H1 (cell line): Measurements from ENCODE around the gene DNAH1. TPM values are rescaled to one million over a fixed set of nuclear protein-coding genes. Genes with fewer than 3 reads are reported as not detected.

Experiments
- CTCF ChIA-PET: fragments of 300-600 bp; sonication (Branson Sonifier 250); formaldehyde crosslinking; loops from one replicate; lab custom pipeline; 2021; ENCODE audit not compliant: partially characterized antibody; lab: Charles Lee
- POLR2A ChIA-PET: fragments of 300-600 bp; sonication (Branson Sonifier 250); formaldehyde crosslinking; loops from one replicate; lab custom pipeline; 2021; ENCODE audit warnings: inconsistent platforms; ENCODE audit not compliant: partially characterized antibody; lab: Charles Lee
- DNase-seq, 2 experiments: peaks; one replicate each; pipeline versions ENCODE4 v3.0.0 to v3.0.0-alpha.2; 2010 to 2022; ENCODE audit warnings: low spot score in 2 of 2, low read depth in 1 of 2, mixed read lengths in 1 of 2
- FAIRE-seq: peaks from 2 replicates; lab custom pipeline; 2011; peaks lifted over from hg19 to GRCh38; lab: Jason Lieb, UNC
- H2AFZ ChIP-seq: 2 replicates; pipeline ENCODE4 v1.8.1; 2012; ENCODE audit warnings: low read length, inconsistent platforms
- H2AK5ac ChIP-seq: 2 replicates; pipeline ENCODE4 v1.6.1; 2013; ENCODE audit warnings: low read depth, low read length
- H2BK120ac ChIP-seq: replicated peaks from 2 replicates; pipeline ENCODE3; 2013; ENCODE audit warnings: low read depth, low read length, inconsistent platforms
- H2BK12ac ChIP-seq: 2 replicates; pipeline ENCODE4 v1.6.1; 2013; ENCODE audit warnings: low read depth, low read length
- H2BK15ac ChIP-seq: 2 replicates; pipeline ENCODE4 v1.6.1; 2013; ENCODE audit warnings: low read length
- H2BK20ac ChIP-seq: 2 replicates; pipeline ENCODE4 v1.6.1; 2013; ENCODE audit warnings: low read length
- H2BK5ac ChIP-seq: 2 replicates; pipeline ENCODE4 v1.6.1; 2013; ENCODE audit warnings: low read depth, low read length
- H3K14ac ChIP-seq: 2 replicates; pipeline ENCODE4 v1.6.1; 2013; ENCODE audit warnings: inconsistent platforms; ENCODE audit not compliant: insufficient read length
- H3K18ac ChIP-seq: 2 replicates; pipeline ENCODE4 v1.6.1; 2013; ENCODE audit warnings: low read length; ENCODE audit errors: extremely low read depth
- H3K23ac ChIP-seq: 2 replicates; pipeline ENCODE4 v1.6.1; 2013; ENCODE audit warnings: inconsistent platforms; ENCODE audit not compliant: insufficient read length
- H3K23me2 ChIP-seq: 2 replicates; pipeline ENCODE4 v1.6.1; 2013; ENCODE audit warnings: low read depth, low read length
- H3K27ac ChIP-seq: 2 replicates; pipeline ENCODE4 v1.6.1; 2011; ENCODE audit warnings: low read depth, low read length, inconsistent platforms
- H3K27me3 ChIP-seq, 4 experiments: replicated peaks in 1 of 4; 1 replicate in 1 of 4; 2 replicates in 3 of 4; pipeline versions ENCODE4 v1.6.1 to v1.8.1; 2011 to 2013; ENCODE audit warnings: low read length in 3 of 4, mild to moderate bottlenecking in 3 of 4, inconsistent platforms in 2 of 4, mixed read lengths in 2 of 4, moderate library complexity in 1 of 4; ENCODE audit not compliant: control insufficient read depth in 3 of 4, insufficient read depth in 3 of 4; ENCODE audit errors: extremely low read depth in 1 of 4
- H3K36me3 ChIP-seq, 4 experiments: 2 replicates each; pipeline versions ENCODE4 v1.6.1 to v1.8.1; 2011 to 2013; ENCODE audit warnings: mild to moderate bottlenecking in 4 of 4, low read length in 3 of 4, moderate library complexity in 2 of 4, control low read depth in 1 of 4, inconsistent platforms in 1 of 4; ENCODE audit not compliant: insufficient read depth in 4 of 4, control insufficient read depth in 2 of 4
- H3K4ac ChIP-seq: replicated peaks from 2 replicates; pipeline ENCODE3; 2013; ENCODE audit warnings: low read length, low read depth, mixed read lengths, inconsistent platforms; ENCODE audit not compliant: insufficient read length
- H3K4me1 ChIP-seq, 4 experiments: replicated peaks in 1 of 4; 1 replicate in 1 of 4; 2 replicates in 3 of 4; pipeline versions ENCODE4 v1.6.1 to v1.8.1; 2011 to 2013; ENCODE audit warnings: low read length in 3 of 4, inconsistent platforms in 2 of 4, mixed read lengths in 1 of 4; ENCODE audit not compliant: insufficient read depth in 4 of 4, control insufficient read depth in 3 of 4
- H3K4me2 ChIP-seq, 2 experiments: 2 replicates each; pipeline versions ENCODE4 v1.6.1 to v1.8.1; 2011 to 2013; ENCODE audit warnings: low read depth in 2 of 2, low read length in 2 of 2, control low read depth in 1 of 2, inconsistent platforms in 1 of 2, mild to moderate bottlenecking in 1 of 2; ENCODE audit not compliant: insufficient read depth in 1 of 2
- H3K4me3 ChIP-seq, 4 experiments: fragments of 200-600, 300-600 bp in 1 of 4; sonication (generic), shearing (Covaris generic), sonication (Bioruptor Twin) in 1 of 4; 2 replicates each; pipeline versions ENCODE4 v1.5.1 to v1.8.1; 2011 to 2016; ENCODE audit warnings: low read length in 4 of 4, low read depth in 3 of 4, control low read depth in 2 of 4, inconsistent platforms in 2 of 4, mild to moderate bottlenecking in 2 of 4, mixed read lengths in 1 of 4, moderate library complexity in 1 of 4; ENCODE audit not compliant: insufficient read depth in 2 of 4; ENCODE audit errors: extremely low read depth in 1 of 4
- H3K56ac ChIP-seq: replicated peaks from 2 replicates; pipeline ENCODE3; 2013; ENCODE audit warnings: low read depth, mild to moderate bottlenecking, mixed read lengths, low read length, inconsistent platforms; ENCODE audit not compliant: insufficient read length
- H3K79me1 ChIP-seq: 2 replicates; pipeline ENCODE4 v1.6.1; 2013; ENCODE audit warnings: low read depth, low read length, control low read depth
- H3K79me2 ChIP-seq, 2 experiments: 2 replicates each; pipeline versions ENCODE4 v1.6.1 to v1.8.1; 2012 to 2013; ENCODE audit warnings: low read length in 2 of 2, mild to moderate bottlenecking in 2 of 2, inconsistent platforms in 1 of 2; ENCODE audit not compliant: insufficient read depth in 2 of 2, control insufficient read depth in 1 of 2
- H3K9ac ChIP-seq, 4 experiments: replicated peaks in 1 of 4; 1 replicate in 1 of 4; 2 replicates in 3 of 4; pipeline versions ENCODE4 v1.6.1 to v1.8.1; 2011 to 2013; ENCODE audit warnings: low read depth in 3 of 4, low read length in 3 of 4, control low read depth in 2 of 4, mild to moderate bottlenecking in 2 of 4, moderate library complexity in 2 of 4, inconsistent platforms in 1 of 4; ENCODE audit errors: extremely low read depth in 1 of 4
- H3K9me3 ChIP-seq, 2 experiments: 2 replicates each; pipeline versions ENCODE4 v1.6.1 to v1.8.1; 2012 to 2013; ENCODE audit warnings: mild to moderate bottlenecking in 2 of 2, moderate library complexity in 2 of 2, control low read depth in 1 of 2, inconsistent platforms in 1 of 2, low read depth in 1 of 2, low read length in 1 of 2, mixed read lengths in 1 of 2; ENCODE audit not compliant: insufficient read depth in 2 of 2
- H4K20me1 ChIP-seq, 2 experiments: replicated peaks in 1 of 2; 2 replicates each; pipeline versions ENCODE3 to v1.8.1; 2011 to 2013; ENCODE audit warnings: inconsistent platforms in 2 of 2, low read length in 2 of 2, mild to moderate bottlenecking in 1 of 2; ENCODE audit not compliant: insufficient read depth in 2 of 2, control insufficient read depth in 1 of 2
- H4K5ac ChIP-seq: 2 replicates; pipeline ENCODE4 v1.6.1; 2013; ENCODE audit warnings: low read length, low read depth, mixed read lengths, inconsistent platforms; ENCODE audit not compliant: insufficient read length
- H4K8ac ChIP-seq: 2 replicates; pipeline ENCODE4 v1.8.0; 2013; ENCODE audit warnings: mild to moderate bottlenecking, moderate library complexity, low read length, inconsistent platforms; ENCODE audit not compliant: insufficient read depth; ENCODE audit errors: extremely low read depth
- H4K91ac ChIP-seq: replicated peaks from 2 replicates; pipeline ENCODE3; 2013; ENCODE audit warnings: low read length, mixed read lengths, inconsistent platforms; ENCODE audit not compliant: insufficient read length
- ATF3 ChIP-seq: IDR thresholded peaks from 2 replicates; pipeline ENCODE4 v1.6.1; 2011; ENCODE audit warnings: low read depth, mild to moderate bottlenecking, low read length; ENCODE audit not compliant: insufficient read depth
- POLR2A ChIP-seq, 2 experiments: IDR thresholded peaks; 1 replicate in 1 of 2; 2 replicates in 1 of 2; pipeline ENCODE4 v1.6.1; 2011; ENCODE audit warnings: low read depth in 2 of 2, low read length in 2 of 2, mild to moderate bottlenecking in 2 of 2; ENCODE audit errors: control extremely low read depth in 1 of 2
- TEAD4 ChIP-seq: IDR thresholded peaks from 2 replicates; pipeline ENCODE4 v1.6.1; 2012; ENCODE audit warnings: low read depth, low read length, inconsistent platforms, mixed read lengths
- WGBS, 2 experiments: shearing (Covaris generic) in 1 of 2; methylation state at CpG; one replicate each; pipeline versions ENCODE4 v1.1.6 to v1.1.7; 2013 to 2015; ENCODE audit warnings: low lambda C conversion rate in 2 of 2, mixed read lengths in 2 of 2, inconsistent platforms in 1 of 2, low coverage in 1 of 2, missing lambda C conversion rate in 1 of 2; ENCODE audit not compliant: insufficient replicate concordance in 2 of 2, insufficient coverage in 1 of 2, insufficient read length in 1 of 2; ENCODE audit errors: extremely low coverage in 1 of 2, missing lambda C conversion rate in 1 of 2; 5-methylcytosine and 5-hydroxymethylcytosine counted together
- polyA plus RNA-seq, 7 experiments: library from polyadenylated mRNA; depleted of rRNA in 3 of 7; stranded (reverse) in 5 of 7; unstranded in 2 of 7; fragments of >200 nt in 5 of 7; fragments of 200-250 nt in 2 of 7; gene quantifications; 1 replicate in 5 of 7; 2 replicates in 1 of 7; 4 replicates in 1 of 7; pipeline versions ENCODE4 v1.2.1 to v1.2.3, GENCODE V29; 2011 to 2013; ENCODE audit warnings: missing spikeins in 2 of 7, mixed read lengths in 2 of 7
- total RNA-seq: library from RNA; stranded (reverse); fragmentation: NEBNext Ultra II Directional; extraction: Animal tissue kit (Norgen Biotek cat#: 25700); gene quantifications from 2 replicates; pipeline ENCODE4 v1.2.1, GENCODE V29; 2021

Gene DNAH1
- total and polyA plus RNA-seq, 2 of the 8 experiments (the other 6 are each of a cell fraction or from before 2014, with no cell fraction given) = 1.0 to 1.5 TPM

- no peak overlapping the region for H3K23ac ChIP-seq
- no peak overlapping the region for H2BK15ac ChIP-seq
- no peak overlapping the region for H2BK120ac ChIP-seq
- CTCF ChIA-PET = interaction anchor here (0.7 to 4.6 kb wide), 5 partner anchors 9 to 575 kb away, joined by 3 to 26 read pairs (median 4); no protein-coding TSS in a partner anchor
- H2AFZ ChIP-seq = no peak overlapping the region
- TF ChIP-seq TEAD4 (no peak), POLR2A (IDR thresholded peaks at IDR 0.05; ENCODE audit: control extremely low read depth in 1 of 2, low read depth in 2 of 2, low read length in 2 of 2) (no peak), ATF3 (no peak)
- H2BK12ac ChIP-seq = no peak overlapping the region
- H2BK5ac ChIP-seq = no peak overlapping the region
- H4K91ac ChIP-seq = no peak overlapping the region
- H4K5ac ChIP-seq = no peak overlapping the region
- peak overlapping the region; percentile 40 for H4K8ac ChIP-seq
- no peak overlapping the region for H3K9ac ChIP-seq
- no peaks in the 10 kb centered on the region for H3K36me3 ChIP-seq
- H2BK20ac ChIP-seq = no peak overlapping the region
- no peaks in the 10 kb centered on the region for H3K9me3 ChIP-seq
- 90% methylated on average over 8 of the region's 8 CpGs; no CpG with 5 or more reads in 1 of the 2 experiments for WGBS, 2 experiments
- POLR2A ChIA-PET = interaction anchor here (0.6 to 3.0 kb wide), 5 partner anchors 9 to 460 kb away, joined by 3 to 23 read pairs (median 4); partner anchors contain the start of gene WDR82
- H3K56ac ChIP-seq = no peak overlapping the region
- no peaks in the 10 kb centered on the region for H3K23me2 ChIP-seq
- no peaks in the 10 kb centered on the region for H3K79me2 ChIP-seq
- no peaks in the 10 kb centered on the region for H3K4me1 ChIP-seq
- no peak overlapping the region for H3K27ac ChIP-seq
- H3K14ac ChIP-seq = no peak overlapping the region
- no peak overlapping the region for H3K18ac ChIP-seq
- peaks cover 0 to 4% of the 10 kb centered on the region in 2 experiments for H4K20me1 ChIP-seq
- FAIRE-seq (no peak), DNase-seq (no peak)
- no peak overlapping the region for H3K4me2 ChIP-seq
- no peak overlapping the region for H3K4me3 ChIP-seq
- H3K79me1 ChIP-seq = no peaks in the 10 kb centered on the region; the same call in 1 of the 2 replicates
- H3K4ac ChIP-seq = no peak overlapping the region
- no peak overlapping the region for H2AK5ac ChIP-seq
- no peaks in the 10 kb centered on the region for H3K27me3 ChIP-seq
Measured at GRCh38 chr3:52395503-52395865, 79.4 kb downstream of the DNAH1 start.
